Measurements from ENCODE around the gene ARHGAP28.
A peak's percentile ranks its signal among the peaks of the same experiment; 100 is the strongest.

Gene ARHGAP28

DNA sequence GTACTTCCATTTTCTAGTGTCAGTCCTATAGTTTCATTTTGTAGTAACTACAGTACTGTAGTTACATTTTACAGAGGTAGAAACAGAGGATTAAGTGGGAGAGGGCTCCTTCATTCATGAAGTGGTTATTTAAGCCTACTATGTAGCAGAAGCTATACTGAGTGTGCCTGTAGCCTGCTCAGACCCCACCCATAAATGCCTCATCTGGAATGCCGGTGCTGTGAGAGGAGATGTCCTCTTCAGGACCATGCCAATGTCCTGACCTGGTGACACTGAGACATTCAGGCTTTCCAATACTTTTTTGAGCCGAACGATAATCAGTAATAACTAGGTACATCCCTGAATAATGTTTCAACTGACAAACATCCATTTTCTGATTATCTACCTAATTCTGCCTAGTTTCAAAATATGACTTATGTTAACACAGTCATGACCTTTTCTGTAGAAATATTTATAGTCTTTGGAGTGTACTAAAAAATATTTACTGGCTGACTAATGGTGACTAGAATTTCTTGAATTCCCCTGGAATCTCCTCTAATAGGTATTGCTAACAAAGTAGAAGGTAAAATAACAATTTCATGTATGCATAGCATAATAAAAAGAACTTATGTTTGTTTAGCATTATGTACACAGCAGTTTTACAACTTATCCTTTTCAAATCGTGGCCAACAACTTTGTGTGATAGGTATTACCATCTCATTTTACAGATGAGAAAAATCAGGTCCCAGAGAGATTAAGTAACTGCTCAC, 10.2 kb upstream of the ARHGAP28 start:
- Histone ChIP-seq H3K4me3 (ENCODE audit: low read depth in 1 of 2, low read length in 2 of 2) (no peak overlapping the region), H3K9me3 (ENCODE audit: low read length) (no peaks in the 10 kb centered on the region), H3K27me3 (ENCODE audit: control insufficient read depth in 1 of 2, insufficient read depth in 2 of 2, low read length in 2 of 2) (no peaks in the 10 kb centered on the region), H3K36me3 (ENCODE audit: insufficient read depth, low read length) (no peaks in the 10 kb centered on the region), H3K4me1 (ENCODE audit: insufficient read depth, low read length) (no peaks in the 10 kb centered on the region), H3K27ac (ENCODE audit: low read depth, low read length) (no peak overlapping the region), H3K9ac (ENCODE audit: low read length) (no peak overlapping the region)

DNA sequence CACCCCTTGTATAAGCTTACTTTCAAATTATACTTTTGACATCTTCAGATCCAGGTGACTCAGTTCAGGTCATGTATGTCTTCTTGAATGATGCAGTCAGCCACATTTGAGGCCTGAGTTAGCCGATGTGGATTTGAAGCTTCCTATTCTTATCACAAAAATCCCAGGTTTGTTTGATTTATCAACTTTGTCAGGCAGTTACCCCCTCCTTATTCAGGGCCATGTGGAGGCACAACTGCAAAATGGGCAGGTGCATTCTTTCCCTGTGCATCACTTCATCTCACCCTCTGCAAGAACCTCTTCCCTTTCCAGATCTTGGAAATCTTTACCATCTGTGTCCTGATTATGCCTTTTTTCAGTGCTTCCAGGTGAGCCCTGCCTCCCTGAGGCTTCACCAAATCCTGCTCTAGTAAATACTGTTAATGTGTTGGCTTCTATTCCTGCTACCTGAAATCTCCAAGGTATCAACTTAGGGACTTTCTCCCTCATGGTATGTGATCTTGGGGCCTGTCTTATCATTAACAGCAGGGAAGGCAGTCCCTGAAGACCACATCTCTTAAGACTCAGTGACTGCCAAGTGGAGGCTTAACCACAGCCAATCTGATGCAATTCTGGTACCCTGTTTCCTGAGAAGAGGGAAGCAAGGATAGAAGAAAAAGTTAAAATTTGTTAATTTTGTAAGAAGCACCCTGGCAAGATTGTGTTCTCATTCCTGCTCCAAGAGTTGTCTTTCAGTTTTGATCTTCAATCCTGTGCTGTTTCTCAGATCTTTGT, 9.4 kb upstream of the ARHGAP28 start:
- H3K27me3 ChIP-seq (ENCODE audit: control insufficient read depth in 1 of 2, insufficient read depth in 2 of 2, low read length in 2 of 2), result no peaks in the 10 kb centered on the region
- no peak overlapping the region for H3K27ac ChIP-seq (ENCODE audit: low read depth, low read length)
- no peaks in the 10 kb centered on the region for H3K4me1 ChIP-seq (ENCODE audit: insufficient read depth, low read length)
- no peak overlapping the region for H3K9ac ChIP-seq (ENCODE audit: low read length)
- H3K36me3 ChIP-seq (ENCODE audit: insufficient read depth, low read length), result no peaks in the 10 kb centered on the region
- H3K4me3 ChIP-seq (ENCODE audit: low read depth in 1 of 2, low read length in 2 of 2), result no peak overlapping the region
- H3K9me3 ChIP-seq (ENCODE audit: low read length), result no peaks in the 10 kb centered on the region

DNA sequence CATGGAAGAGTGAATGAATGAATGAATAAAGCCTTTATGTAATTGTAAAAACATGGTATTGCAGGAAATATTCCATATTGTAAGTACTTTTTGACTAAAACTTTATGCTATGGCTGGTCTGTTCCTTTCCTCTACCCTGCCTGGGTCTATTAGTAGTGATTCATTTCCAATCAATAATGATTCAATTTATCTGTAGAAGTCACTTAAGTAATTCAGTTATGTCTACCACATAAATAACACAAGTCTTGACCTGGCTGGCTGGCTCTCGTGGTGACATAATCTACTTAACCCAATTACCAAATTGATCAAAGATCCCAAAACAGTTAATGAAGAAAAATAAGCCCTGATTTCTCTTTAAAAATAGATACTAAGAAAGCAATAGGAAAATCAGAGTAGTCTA, 7.8 kb upstream of the ARHGAP28 start:
- H3K9me3 ChIP-seq (ENCODE audit: low read length), result no peaks in the 10 kb centered on the region
- H3K4me1 ChIP-seq (ENCODE audit: insufficient read depth, low read length), result no peaks in the 10 kb centered on the region
- H3K27me3 ChIP-seq (ENCODE audit: control insufficient read depth in 1 of 2, insufficient read depth in 2 of 2, low read length in 2 of 2), result no peaks in the 10 kb centered on the region
- H3K36me3 ChIP-seq (ENCODE audit: insufficient read depth, low read length), result no peaks in the 10 kb centered on the region
- no peak overlapping the region for H3K9ac ChIP-seq (ENCODE audit: low read length)
- no peak overlapping the region for H3K4me3 ChIP-seq (ENCODE audit: low read depth in 1 of 2, low read length in 2 of 2)
- H3K27ac ChIP-seq (ENCODE audit: low read depth, low read length), result no peak overlapping the region

DNA sequence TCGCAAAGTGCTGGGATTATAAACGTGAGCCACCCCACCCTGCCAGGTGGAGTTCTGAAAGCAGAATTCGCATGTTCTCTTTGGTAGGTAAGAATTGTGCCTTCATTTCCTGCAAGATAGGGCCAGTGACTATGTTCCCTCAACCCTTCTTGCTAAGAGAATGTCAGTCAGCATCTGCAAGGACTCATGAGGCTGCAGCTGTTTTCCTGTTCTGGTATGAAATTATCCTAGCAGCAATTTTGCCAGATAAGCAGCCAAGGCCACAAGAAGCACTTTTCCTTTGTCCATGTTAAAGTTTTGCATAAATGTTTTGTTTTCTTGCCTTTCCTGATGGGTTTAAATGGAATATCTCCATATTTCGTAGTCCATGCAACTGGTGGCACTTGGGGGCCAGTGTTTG, 6.8 kb upstream of the ARHGAP28 start:
- Histone ChIP-seq H3K27me3 (ENCODE audit: control insufficient read depth in 1 of 2, insufficient read depth in 2 of 2, low read length in 2 of 2) (no peaks in the 10 kb centered on the region), H3K4me1 (ENCODE audit: insufficient read depth, low read length) (no peaks in the 10 kb centered on the region), H3K36me3 (ENCODE audit: insufficient read depth, low read length) (no peaks in the 10 kb centered on the region), H3K9ac (ENCODE audit: low read length) (no peak overlapping the region), H3K9me3 (ENCODE audit: low read length) (no peaks in the 10 kb centered on the region), H3K4me3 (ENCODE audit: low read depth in 1 of 2, low read length in 2 of 2) (no peak overlapping the region), H3K27ac (ENCODE audit: low read depth, low read length) (no peak overlapping the region)

DNA sequence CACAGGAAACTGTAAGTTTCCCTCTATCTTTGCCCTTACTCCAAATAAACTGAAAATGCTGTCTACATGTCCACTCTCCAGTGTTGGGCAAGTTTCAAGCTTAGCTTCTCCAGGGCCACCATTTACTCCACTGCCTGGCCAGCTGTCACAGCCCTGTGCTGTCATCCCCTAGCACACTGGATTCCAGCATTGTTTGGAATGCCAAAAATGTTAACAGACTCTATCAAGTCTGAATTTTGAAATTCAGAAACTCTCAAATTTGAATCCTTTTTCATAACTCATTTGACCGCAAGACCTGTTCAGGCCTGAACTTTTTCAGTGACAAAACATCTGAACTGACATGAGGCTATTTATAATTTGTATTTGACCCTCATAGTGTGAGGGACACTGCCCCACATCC, 5.2 kb upstream of the ARHGAP28 start:
- Histone ChIP-seq H3K4me3 (ENCODE audit: low read depth in 1 of 2, low read length in 2 of 2) (no peak overlapping the region), H3K9ac (ENCODE audit: low read length) (no peak overlapping the region), H3K9me3 (ENCODE audit: low read length) (no peaks in the 10 kb centered on the region), H3K4me1 (ENCODE audit: insufficient read depth, low read length) (no peaks in the 10 kb centered on the region), H3K36me3 (ENCODE audit: insufficient read depth, low read length) (no peaks in the 10 kb centered on the region), H3K27ac (ENCODE audit: low read depth, low read length) (no peak overlapping the region), H3K27me3 (ENCODE audit: control insufficient read depth in 1 of 2, insufficient read depth in 2 of 2, low read length in 2 of 2) (no peaks in the 10 kb centered on the region)

DNA sequence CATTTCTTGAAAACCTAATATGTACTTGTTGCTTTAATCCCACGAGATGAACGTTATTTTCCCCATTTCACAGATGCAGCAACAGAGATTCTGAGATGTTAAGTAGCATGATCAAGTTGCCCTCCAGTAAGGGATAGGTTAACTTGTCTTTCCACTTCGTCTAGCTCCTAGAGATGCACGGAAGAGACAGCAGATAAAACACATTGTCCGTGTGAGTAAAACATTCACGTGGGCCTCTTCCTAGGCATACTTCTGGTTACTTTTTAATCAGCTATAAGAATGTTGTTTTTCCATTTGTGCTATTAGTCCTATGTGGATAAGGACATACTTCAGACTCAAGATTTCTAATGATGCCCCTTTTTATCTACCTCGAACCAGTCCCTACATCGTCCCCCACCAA, 1.2 kb upstream of the ARHGAP28 start:
- Histone ChIP-seq H3K9ac (ENCODE audit: low read length) (no peak overlapping the region), H3K4me3 (ENCODE audit: low read depth in 1 of 2, low read length in 2 of 2) (no peak overlapping the region), H3K27me3 (ENCODE audit: control insufficient read depth in 1 of 2, insufficient read depth in 2 of 2, low read length in 2 of 2) (no peaks in the 10 kb centered on the region), H3K9me3 (ENCODE audit: low read length) (no peaks in the 10 kb centered on the region), H3K36me3 (ENCODE audit: insufficient read depth, low read length) (no peaks in the 10 kb centered on the region), H3K4me1 (ENCODE audit: insufficient read depth, low read length) (peaks cover 15% of the 10 kb centered on the region), H3K27ac (ENCODE audit: low read depth, low read length) (peak overlapping the region; percentile 81)

DNA sequence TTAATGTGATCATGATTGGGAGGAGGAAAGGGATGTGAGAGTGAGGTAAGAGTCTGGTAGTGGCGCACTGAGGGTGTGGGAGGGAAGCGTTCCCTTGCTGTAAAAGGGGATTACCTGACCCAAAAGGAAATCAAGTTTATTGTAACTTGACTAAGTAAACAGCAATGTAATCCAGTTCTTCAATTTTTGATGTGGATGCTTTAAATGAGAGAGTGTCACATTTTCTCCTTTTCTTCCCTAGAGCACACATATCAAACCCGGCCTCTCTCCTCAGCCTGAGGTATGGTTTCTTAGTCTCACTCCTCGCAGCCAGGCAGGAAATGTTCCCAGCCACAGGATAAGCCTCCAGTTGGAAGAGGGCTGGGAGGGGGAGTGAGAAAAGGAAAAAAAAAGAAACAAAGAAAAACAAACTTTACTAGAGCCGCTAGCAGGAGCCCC, 688 bp upstream of the ARHGAP28 start:
- no peaks in the 10 kb centered on the region for H3K9me3 ChIP-seq (ENCODE audit: low read length)
- H3K9ac ChIP-seq (ENCODE audit: low read length), result no peak overlapping the region
- peaks cover 15% of the 10 kb centered on the region for H3K4me1 ChIP-seq (ENCODE audit: insufficient read depth, low read length)
- no peaks in the 10 kb centered on the region for H3K27me3 ChIP-seq (ENCODE audit: control insufficient read depth in 1 of 2, insufficient read depth in 2 of 2, low read length in 2 of 2)
- H3K4me3 ChIP-seq (ENCODE audit: low read depth in 1 of 2, low read length in 2 of 2), result peak overlapping the region; percentile 51 to 56
- no peaks in the 10 kb centered on the region for H3K36me3 ChIP-seq (ENCODE audit: insufficient read depth, low read length)
- H3K27ac ChIP-seq (ENCODE audit: low read depth, low read length), result peak overlapping the region; percentile 81

DNA sequence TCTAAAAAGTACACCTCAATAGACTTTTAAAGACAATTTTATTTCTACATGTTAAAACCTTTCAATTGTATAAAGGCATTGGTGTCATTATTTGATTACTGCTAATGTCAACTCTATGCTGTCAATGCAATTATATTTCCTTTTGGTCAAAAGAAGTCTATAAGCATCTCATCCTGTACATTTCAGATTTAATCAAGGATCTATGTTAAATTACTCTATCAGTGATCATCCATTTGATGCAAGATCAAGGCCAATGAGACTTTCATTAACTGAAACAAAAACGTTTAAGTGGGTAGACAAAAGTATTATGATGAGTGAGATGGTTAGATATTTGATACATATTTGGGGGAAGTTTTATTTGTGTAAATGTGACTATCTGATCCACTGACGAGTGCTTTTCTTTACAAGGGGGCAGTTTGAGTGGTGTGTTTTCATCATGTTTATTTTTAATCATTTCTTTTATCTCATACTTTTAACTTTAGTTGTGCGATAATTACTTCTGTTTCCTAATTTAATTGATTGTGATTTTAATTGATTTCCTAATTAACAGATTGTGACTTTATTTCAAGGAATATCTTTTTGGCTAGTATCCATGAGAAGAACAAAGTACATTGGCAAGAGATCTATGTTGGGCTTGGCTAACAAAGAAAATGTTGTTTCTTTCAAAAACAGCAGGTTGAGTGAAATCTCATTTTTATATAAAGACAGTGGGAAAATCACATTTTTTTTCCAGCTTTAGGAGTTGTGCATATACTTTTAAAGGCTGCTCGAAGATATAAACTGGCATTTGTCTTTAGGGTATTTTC, 1.1 kb downstream of the ARHGAP28 start:
- H3K4me1 ChIP-seq (ENCODE audit: insufficient read depth, low read length), result peaks cover 15% of the 10 kb centered on the region
- H3K9ac ChIP-seq (ENCODE audit: low read length), result peak overlapping the region; percentile 13
- peak overlapping the region; percentile 81 for H3K27ac ChIP-seq (ENCODE audit: low read depth, low read length)

DNA sequence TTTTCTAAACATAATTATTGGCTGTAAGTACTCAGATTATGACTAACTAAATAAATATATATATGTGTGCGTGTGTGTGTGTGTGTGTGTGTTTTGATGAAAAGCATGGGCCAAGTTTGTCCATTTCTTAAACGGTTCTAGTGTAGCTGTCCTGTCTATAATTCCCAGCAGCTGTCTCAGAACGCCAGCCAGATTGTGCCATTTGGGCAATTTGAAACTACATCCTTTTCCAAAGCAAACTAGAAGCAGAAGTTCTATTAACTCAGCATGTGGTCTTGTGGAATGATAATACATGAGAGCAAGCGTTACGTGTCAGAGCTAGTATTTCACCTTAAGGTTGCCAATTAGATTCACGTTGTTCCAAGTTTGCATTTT, 1.7 kb downstream of the ARHGAP28 start:
- Histone ChIP-seq H3K4me1 (ENCODE audit: insufficient read depth, low read length) (peaks cover 15% of the 10 kb centered on the region), H3K9ac (ENCODE audit: low read length) (no peak overlapping the region), H3K4me3 (ENCODE audit: low read depth in 1 of 2, low read length in 2 of 2) (no peak overlapping the region), H3K27me3 (ENCODE audit: control insufficient read depth in 1 of 2, insufficient read depth in 2 of 2, low read length in 2 of 2) (no peaks in the 10 kb centered on the region), H3K27ac (ENCODE audit: low read depth, low read length) (peak overlapping the region; percentile 25), H3K9me3 (ENCODE audit: low read length) (no peaks in the 10 kb centered on the region), H3K36me3 (ENCODE audit: insufficient read depth, low read length) (no peaks in the 10 kb centered on the region)

More for the DNA sequence above, 1.1 kb downstream of the ARHGAP28 start:
- Histone ChIP-seq H3K27me3 (ENCODE audit: control insufficient read depth in 1 of 2, insufficient read depth in 2 of 2, low read length in 2 of 2) (no peaks in the 10 kb centered on the region), H3K9me3 (ENCODE audit: low read length) (no peaks in the 10 kb centered on the region), H3K4me3 (ENCODE audit: low read depth in 1 of 2, low read length in 2 of 2) (peak overlapping the region in 1 of 2 donors; percentile 56), H3K36me3 (ENCODE audit: insufficient read depth, low read length) (no peaks in the 10 kb centered on the region)

DNA sequence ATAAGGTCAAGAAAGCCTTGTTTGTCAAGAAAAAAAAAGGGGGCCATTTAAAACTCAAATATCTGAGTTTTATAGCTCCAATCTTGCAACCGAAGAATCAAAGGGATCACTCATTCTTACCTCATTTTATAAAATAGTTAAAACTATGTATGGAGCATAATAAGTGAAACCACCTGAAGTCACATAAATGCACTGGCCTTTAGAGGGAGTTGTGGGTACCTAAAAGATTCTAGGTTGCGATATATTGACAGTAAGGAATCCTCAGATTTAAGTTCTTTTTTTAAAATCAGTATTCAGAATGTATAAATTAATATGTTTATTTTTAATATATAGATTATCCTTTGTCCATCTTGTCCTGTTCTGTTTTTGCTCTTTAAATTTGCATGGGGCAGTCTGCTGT, 3.4 kb downstream of the ARHGAP28 start:
- Histone ChIP-seq H3K4me3 (ENCODE audit: low read depth in 1 of 2, low read length in 2 of 2) (no peak overlapping the region), H3K27ac (ENCODE audit: low read depth, low read length) (no peak overlapping the region), H3K27me3 (ENCODE audit: control insufficient read depth in 1 of 2, insufficient read depth in 2 of 2, low read length in 2 of 2) (no peaks in the 10 kb centered on the region), H3K9me3 (ENCODE audit: low read length) (no peaks in the 10 kb centered on the region), H3K4me1 (ENCODE audit: insufficient read depth, low read length) (peaks cover 15% of the 10 kb centered on the region), H3K36me3 (ENCODE audit: insufficient read depth, low read length) (no peaks in the 10 kb centered on the region), H3K9ac (ENCODE audit: low read length) (no peak overlapping the region)

DNA sequence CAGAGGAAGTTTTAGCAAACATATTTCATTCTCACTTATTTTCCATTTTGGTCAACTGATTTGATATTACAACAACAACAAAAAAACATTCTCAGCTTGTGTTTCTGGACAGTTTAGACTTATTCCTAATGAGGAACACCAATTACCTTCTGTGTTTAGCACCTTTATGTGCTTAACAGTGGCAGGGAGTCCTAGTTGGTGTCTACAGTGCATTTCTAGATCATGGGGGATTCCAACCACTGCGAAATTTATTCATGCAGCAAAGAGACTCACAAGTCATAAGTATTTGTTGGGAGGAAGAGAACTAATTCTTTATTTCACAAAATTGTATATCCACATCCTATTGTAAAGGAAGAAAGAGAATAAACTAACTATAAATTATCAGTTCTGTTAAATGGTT, 4.2 kb downstream of the ARHGAP28 start:
- H3K9me3 ChIP-seq (ENCODE audit: low read length), result no peaks in the 10 kb centered on the region
- H3K4me1 ChIP-seq (ENCODE audit: insufficient read depth, low read length), result peaks cover 15% of the 10 kb centered on the region
- H3K4me3 ChIP-seq (ENCODE audit: low read depth in 1 of 2, low read length in 2 of 2), result no peak overlapping the region
- H3K36me3 ChIP-seq (ENCODE audit: insufficient read depth, low read length), result no peaks in the 10 kb centered on the region
- no peaks in the 10 kb centered on the region for H3K27me3 ChIP-seq (ENCODE audit: control insufficient read depth in 1 of 2, insufficient read depth in 2 of 2, low read length in 2 of 2)
- no peak overlapping the region for H3K27ac ChIP-seq (ENCODE audit: low read depth, low read length)
- no peak overlapping the region for H3K9ac ChIP-seq (ENCODE audit: low read length)
